GM18951 (cell line): Measurements from ENCODE around the gene PRR5L.
"Not testable (repeated sequence)": the region's sequence is repeated elsewhere in the genome, so short reads cannot be mapped to it uniquely, and the experiment has no call there.

Source experiments
- POLR2A ChIP-seq: IDR thresholded peaks from 4 replicates; pipeline ENCODE4 v1.6.1; 2011; ENCODE audit warnings: mild to moderate bottlenecking; ENCODE audit not compliant: insufficient read length, insufficient read depth; ENCODE audit errors: extremely low read depth
- in situ Hi-C: fragments of 300-500 bp; cut with MboI; formaldehyde crosslinking; loops from one replicate; pipeline ENCODE4 v1.12.0; 2022; ENCODE audit warnings: low sequenced_read_pairs, mixed read lengths, inconsistent platforms; ENCODE audit not compliant: unreplicated experiment

The PRR5L gene

DNA sequence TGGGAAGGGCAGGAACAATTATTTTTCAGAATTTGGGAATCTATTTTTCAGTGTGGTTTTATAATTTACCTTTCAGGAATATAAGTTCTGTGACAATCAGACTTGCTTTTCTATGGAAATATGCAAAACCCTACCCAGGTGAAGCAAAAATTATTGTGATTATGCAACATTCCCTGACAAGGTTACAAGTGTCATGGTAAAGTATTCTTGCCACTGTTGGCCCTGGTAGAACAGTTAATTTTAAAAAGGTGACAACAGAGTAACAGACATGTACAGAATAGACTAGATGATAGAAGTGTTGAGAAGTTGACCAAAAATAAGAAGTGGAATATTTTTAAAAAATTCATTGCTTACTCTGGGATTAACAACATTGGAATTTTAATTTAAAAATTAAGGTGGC, 184.7 kb downstream of the PRR5L start:
- in situ Hi-C loops, result no loop called here
- TF ChIP-seq POLR2A, result no peak

DNA sequence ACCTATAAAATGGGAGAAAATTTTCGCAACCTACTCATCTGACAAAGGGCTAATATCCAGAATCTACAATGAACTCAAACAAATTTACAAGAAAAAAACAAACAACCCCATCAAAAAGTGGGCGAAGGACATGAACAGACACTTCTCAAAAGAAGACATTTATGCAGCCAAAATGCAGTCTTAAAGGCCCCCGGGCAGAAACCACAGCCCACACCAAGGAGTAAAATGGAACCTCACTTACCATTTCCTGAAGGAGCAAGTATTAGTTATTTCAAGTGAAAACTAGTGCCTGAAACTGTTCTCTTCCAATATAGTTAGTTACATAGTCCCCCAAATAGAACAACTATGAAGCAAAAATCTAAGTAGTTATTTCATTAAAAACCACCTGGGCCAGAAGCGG, 187.0 kb downstream of the PRR5L start:
- in situ Hi-C loops, result not testable (repeated sequence)

DNA sequence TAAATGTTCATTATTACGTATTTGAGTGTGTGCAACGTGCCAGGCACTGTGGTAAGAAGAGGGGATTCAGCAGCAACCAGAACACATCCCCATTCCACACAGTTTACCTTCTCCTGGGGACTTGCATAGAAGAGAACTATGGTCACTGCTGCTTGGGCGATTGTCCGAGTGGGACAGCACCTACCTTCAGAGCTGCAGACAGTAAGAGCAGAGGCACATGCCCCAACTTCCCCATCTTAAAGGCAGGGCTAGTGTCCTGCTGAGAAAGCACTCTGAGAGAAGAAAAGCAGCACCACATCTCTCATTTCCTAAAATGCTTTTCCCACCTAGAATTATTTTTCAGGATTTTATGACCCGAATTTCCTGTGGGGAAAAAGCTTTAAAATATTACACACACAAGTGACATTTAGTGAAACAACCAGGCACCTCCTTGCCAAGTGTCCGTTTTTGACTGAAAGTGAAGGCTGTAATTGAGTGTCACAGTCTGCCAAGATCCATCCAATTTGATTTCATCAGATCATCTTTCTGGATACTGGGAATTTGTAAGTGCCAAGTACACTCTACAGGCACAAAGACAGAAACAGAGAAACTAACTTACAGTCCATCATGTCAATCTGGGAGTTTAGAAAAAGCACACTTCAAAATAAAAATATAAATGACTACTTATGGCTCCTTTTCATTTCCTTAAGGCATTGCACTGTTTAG, 189.4 kb downstream of the PRR5L start:
- no peak for TF ChIP-seq POLR2A

GRCh38 chr11:36487619-36488018, 191.5 kb downstream of the PRR5L start:
- TF ChIP-seq POLR2A, result no peak
- in situ Hi-C loops, result no loop called here

More for the DNA sequence above, 189.4 kb downstream of the PRR5L start:
- in situ Hi-C loops, result no loop called here

DNA sequence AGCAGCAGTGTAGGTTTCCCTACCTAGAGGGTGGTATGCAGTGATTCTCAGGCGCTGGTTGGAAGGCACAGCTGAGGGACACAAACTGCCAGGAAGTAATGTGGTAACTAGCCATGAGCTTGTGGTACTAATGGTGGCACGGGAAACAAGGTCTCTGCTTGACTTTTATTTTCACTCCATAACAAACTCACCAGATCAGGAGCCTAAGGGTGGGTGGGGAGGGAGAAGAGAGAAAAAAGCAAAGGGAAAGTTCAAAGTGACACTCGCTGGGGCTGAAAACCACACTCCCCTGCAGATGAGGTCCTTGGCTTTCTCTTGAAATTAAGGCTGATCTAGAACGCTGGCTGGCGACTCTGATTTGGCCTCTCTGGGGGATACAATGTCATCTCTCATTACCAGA, 192.0 kb downstream of the PRR5L start:
- TF ChIP-seq POLR2A, result no peak

DNA sequence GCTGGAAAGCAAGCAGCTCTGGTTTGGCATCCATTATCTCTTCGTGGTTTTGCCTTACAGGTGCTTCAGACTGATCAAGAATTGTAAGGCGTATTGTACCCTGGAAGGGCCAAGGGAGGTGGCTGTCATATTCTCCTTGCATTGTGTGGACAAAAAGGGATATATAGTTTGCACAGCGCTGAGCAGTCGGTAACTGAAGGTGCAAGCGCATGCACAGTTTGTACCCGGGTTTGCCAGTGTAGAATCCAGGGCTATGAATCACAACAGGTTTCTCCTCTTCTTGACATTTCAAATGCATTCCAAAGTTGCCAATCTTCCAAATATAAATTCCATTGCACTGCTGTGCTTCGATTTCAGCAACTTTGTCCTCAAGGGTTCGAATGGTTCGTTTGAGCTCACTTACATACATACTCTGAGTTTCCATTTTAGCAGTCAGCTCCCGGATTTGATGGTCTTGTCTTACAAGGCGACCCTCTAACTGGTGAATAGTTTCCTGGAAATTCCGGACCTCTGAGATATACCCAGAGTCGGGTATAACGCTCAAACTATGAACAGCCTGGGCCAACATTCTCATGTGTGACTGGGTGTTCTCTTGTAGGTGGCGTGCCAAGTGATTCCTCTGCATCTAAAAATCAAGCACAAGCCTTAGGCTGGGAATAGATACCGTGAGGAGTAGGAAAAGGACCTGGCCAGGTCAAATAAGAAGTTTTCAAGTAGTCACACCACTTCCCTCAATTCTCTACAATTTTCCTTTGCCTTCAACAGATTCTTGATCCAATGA, 194.1 kb downstream of the PRR5L start:
- in situ Hi-C loops, result loop anchor here (10.0 kb wide), 1 partner anchor 195 kb away; the partner anchor contains the start of gene PRR5L
- no peak for TF ChIP-seq POLR2A

More for the DNA sequence above, 192.0 kb downstream of the PRR5L start:
- in situ Hi-C loops, result no loop called here

DNA sequence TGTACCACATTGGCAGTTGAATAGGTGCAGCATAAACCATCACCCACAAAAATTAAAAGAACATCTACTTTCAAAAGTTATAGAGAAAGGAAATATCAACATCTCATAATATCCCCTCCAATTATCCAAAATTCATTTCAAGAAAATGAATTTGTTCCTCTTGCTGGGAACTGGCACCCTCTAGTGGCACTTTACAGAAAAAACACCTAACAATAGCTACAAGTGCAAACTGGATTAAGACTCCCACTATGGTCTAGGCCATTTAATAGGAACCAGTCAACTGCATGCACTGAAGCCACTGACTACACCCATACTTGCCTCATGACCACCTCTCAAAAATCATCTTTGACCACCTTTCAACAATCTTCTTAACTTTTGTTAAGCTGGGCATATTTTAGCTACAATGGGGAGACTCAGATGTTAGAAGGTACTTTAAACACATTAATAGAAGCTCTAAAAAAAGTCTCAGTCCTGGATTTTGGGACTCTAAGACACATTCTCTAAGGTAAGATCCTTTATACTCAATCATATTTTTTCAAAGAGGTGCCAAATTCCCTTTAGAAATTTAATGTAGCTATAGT, 196.7 kb downstream of the PRR5L start:
- in situ Hi-C loops, result loop anchor here (10.0 kb wide), 1 partner anchor 198 kb away; the partner anchor contains the start of gene PRR5L
- no peak for TF ChIP-seq POLR2A

- TF ChIP-seq POLR2A, result no peak
- in situ Hi-C loops, result loop anchor here (10.0 kb wide), 1 partner anchor 199 kb away; the partner anchor contains the start of gene PRR5L
Observed at GRCh38 chr11:36493332-36493731, 197.2 kb downstream of the PRR5L start.

DNA sequence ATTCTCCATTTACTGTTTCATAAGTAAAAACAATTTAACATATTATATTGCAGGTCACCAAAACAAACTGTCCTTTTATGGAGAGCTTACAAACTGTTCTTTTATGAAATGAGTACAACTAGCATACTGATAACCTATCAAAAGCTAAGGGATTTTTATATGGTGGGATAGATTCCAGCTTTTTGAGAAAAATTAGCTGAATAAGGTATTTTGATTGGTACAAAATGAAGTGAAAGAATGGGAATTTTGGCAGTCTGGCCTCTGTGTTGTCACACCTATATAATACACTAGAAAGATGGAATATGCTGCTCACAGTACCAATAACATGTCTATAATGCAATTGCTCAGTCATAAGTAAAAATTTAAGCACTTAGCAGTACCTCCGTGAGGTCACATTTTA, 202.6 kb downstream of the PRR5L start:
- TF ChIP-seq POLR2A, result no peak
- in situ Hi-C loops, result loop anchor here (10.0 kb wide), 1 partner anchor 204 kb away; the partner anchor contains the start of gene PRR5L

DNA sequence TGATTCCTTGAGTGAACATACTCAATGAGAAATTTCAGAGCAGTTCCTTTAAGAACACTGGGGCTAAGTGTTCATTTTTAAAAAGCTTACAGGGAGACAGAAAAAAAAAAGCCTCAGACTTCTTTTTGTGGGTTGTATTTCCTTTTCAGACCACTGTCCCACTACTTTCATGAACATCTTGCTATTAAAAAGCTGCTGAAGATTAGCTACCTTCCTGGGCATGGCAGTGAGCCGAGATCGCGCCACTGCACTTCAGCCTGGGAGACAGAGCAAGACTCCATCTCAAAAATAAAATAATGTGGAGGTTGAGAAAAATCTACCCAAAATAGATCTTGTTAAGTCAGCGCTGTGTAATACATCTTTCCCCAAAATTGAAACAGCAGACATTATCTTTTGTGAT, 203.2 kb downstream of the PRR5L start:
- in situ Hi-C loops, result loop anchor here (10.0 kb wide), 1 partner anchor 205 kb away; the partner anchor contains the start of gene PRR5L

GRCh38 chr11:36500315-36500721, 204.2 kb downstream of the PRR5L start:
- in situ Hi-C loops, result no loop called here
- no peak for TF ChIP-seq POLR2A

More for the DNA sequence above, 203.2 kb downstream of the PRR5L start:
- TF ChIP-seq POLR2A, result no peak

- no peak for TF ChIP-seq POLR2A
- in situ Hi-C loops, result no loop called here
Observed at GRCh38 chr11:36501236-36501635, 205.1 kb downstream of the PRR5L start.

DNA sequence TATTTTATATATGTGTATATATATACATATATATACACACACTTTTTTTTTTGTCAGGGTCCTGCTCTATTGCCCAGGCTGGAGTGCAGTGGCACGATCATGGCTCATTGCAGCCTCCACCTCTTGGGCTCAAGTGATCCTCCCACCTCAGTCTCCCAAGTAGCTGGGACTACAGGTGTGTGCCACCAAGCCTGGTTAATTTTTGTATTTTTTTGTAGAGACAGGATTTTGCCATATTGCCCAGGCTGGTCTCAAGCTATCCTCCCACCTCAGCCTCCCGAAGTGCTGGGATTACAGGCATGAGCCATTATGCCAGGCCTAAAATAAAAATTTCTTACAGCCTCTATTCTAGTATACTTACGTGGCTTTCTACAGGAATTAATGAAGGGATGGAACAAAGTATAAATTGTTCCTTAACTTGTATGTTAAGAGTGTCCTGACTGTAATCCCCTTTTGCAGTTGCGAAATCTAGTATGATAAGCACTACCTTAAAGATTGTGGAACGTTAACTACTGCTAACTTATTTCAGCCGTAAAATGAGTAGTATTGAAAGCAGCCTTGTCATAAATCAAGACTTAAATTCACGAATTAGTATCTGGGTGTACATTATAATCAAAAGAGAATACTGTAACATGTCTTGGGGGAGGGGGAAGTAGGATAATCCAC, 211.9 kb downstream of the PRR5L start:
- in situ Hi-C loops, result no loop called here
- TF ChIP-seq POLR2A, result no peak
